LNCaP clone FGC (cell line): ENCODE data around the gene OCRL.

ENCODE experiments used
- DNase-seq: peaks from one replicate; pipeline ENCODE4 v3.0.0-alpha.2; 2011; ENCODE audit warnings: low read depth
- H3K4me3 ChIP-seq: 2 replicates; pipeline ENCODE4 v1.5.1; 2011; ENCODE audit warnings: mild to moderate bottlenecking, low read depth, low read length, control low read depth
- TF ChIP-seq, protein P1 (sequence below): IDR thresholded peaks from 2 replicates; pipeline ENCODE4 v1.5.1; 2012; ENCODE audit warnings: mild to moderate bottlenecking; ENCODE audit not compliant: control insufficient read depth, insufficient read depth; ENCODE audit errors: extremely low read depth

The OCRL gene

DNA sequence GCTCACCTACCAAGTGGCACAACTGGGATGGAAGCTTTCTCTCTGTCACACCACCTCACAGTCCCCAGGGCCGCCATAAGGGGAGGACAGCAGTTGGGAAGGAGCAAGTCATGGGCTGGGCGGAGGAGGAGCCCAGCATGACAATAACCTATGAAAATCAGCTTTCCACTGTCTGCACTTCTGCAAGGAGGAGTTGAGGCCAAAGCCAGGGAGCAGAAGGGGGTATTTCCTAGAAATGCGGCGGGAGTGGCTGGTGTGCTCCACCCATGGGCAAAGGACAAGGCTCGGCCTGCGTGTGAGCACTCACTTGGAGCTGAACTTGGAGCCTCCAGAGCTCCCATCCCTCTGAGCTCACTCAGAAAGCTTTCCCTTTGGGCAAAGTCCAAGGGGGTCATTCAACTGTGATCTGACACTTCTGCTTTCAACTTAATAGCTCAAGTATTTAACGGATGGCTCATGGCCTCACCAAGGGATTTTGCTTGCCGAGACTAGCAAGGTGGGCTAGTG, 96.2 kb downstream of the OCRL start:
- no peak overlapping the region for H3K4me3 ChIP-seq
- DNase-seq: no peak
- TF ChIP-seq, protein P1, sequence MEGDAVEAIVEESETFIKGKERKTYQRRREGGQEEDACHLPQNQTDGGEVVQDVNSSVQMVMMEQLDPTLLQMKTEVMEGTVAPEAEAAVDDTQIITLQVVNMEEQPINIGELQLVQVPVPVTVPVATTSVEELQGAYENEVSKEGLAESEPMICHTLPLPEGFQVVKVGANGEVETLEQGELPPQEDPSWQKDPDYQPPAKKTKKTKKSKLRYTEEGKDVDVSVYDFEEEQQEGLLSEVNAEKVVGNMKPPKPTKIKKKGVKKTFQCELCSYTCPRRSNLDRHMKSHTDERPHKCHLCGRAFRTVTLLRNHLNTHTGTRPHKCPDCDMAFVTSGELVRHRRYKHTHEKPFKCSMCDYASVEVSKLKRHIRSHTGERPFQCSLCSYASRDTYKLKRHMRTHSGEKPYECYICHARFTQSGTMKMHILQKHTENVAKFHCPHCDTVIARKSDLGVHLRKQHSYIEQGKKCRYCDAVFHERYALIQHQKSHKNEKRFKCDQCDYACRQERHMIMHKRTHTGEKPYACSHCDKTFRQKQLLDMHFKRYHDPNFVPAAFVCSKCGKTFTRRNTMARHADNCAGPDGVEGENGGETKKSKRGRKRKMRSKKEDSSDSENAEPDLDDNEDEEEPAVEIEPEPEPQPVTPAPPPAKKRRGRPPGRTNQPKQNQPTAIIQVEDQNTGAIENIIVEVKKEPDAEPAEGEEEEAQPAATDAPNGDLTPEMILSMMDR: no peak

DNA sequence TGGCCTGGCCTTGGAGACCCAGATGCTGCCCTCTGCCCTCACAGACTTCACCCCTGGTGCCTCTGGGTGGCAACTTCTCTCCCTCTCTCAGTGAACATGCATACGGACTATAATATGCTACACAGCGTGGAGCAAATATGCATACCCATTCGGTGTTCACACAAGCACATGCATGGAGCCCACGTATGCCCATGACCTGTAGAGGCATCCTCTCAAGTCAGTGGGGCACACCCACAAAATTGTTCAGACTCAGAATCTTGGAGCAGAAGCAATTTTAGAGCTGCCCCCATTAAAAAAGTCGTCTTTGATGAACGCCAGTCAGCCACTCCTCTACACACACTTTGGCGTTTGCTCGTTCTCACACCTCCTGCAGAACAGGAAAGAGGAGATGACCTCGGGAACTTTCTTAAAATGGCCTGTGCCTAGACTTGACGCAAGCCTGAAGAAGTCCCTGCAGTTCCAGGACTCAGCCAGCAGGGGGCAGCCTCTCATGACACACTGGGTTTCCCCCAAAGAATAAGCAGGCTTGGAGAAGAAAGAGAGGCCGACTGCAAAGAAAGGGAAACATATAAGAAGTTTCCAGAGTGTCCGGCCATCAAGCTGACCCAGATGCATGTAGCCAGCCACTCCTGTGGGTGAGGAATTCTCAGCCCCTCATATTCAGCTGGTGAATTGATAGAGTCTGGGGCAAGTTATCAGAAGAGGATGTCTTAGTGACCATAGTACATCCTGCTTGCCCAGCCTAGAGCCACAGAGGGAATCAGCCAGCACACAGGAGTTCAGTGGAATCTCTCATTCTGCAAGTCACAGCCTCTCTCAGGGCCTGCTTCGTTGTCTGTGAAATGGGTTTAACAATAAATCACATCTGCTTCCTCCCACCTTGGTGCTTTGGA, 97.4 kb downstream of the OCRL start:
- TF ChIP-seq, protein P1: peak; percentile 78
- no peak overlapping the region for H3K4me3 ChIP-seq
- DNase-seq: no peak

GRCh38 chrX:129638917-129639316, 98.9 kb downstream of the OCRL start:
- DNase-seq: no peak
- H3K4me3 ChIP-seq: no peak overlapping the region
- TF ChIP-seq, protein P1: no peak

GRCh38 chrX:129640737-129641136, 100.7 kb downstream of the OCRL start:
- no peak overlapping the region for H3K4me3 ChIP-seq
- DNase-seq: no peak
- TF ChIP-seq, protein P1: no peak

- TF ChIP-seq, protein P1: no peak
These were observed 101.4 kb downstream of the OCRL start for GRCh38 chrX:129641469-129641868.

DNA sequence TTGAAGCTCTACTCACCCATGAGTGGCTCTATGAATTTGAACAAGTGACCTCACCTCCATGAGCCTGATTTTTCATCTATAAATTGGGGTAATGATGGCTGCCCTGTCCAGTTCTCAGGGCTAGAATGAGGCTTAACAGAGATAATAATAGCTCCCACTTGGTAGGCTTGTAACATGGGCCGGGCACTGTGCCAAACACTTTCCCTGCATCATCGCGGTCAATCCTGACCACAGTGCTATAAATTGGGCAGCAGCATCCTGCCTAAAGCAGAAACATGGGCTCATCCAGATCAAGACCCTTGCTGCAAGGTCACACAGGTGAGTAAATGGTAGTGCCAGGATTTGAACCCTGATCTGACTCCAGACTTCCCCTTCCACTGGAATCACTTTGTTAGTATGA, 101.9 kb downstream of the OCRL start:
- TF ChIP-seq, protein P1: no peak
- DNase-seq: no peak

More at GRCh38 chrX:129641469-129641868, 101.4 kb downstream of the OCRL start:
- H3K4me3 ChIP-seq: no peak overlapping the region
- no peak for DNase-seq

More for the DNA sequence above, 101.9 kb downstream of the OCRL start:
- no peak overlapping the region for H3K4me3 ChIP-seq
